SU-DHL-6 (cell line): ENCODE data around the gene ASPN.

ENCODE experiments used
- H2AFZ ChIP-seq: fragments of 200-600 bp; sonication (generic); 2 replicates; pipeline ENCODE4 v1.6.1; 2014; ENCODE audit warnings: low read depth, mild to moderate bottlenecking, moderate library complexity, mixed read lengths, antibody characterized with exemption, low read length; ENCODE audit not compliant: severe bottlenecking
- H3F3A ChIP-seq: fragments of 200-600 bp; shearing (Covaris generic); 2 replicates; pipeline ENCODE4 v1.6.0; 2016; ENCODE audit warnings: antibody characterized with exemption, mild to moderate bottlenecking; ENCODE audit not compliant: insufficient read depth
- H3K27ac ChIP-seq: fragments of 200-600 bp; sonication (generic); 2 replicates; pipeline ENCODE4 v1.5.1; 2016; ENCODE audit warnings: low read depth, mild to moderate bottlenecking, low read length, moderate library complexity, mixed read lengths
- H3K27me3 ChIP-seq: fragments of 200-600 bp; sonication (generic), shearing (Covaris generic); 2 replicates; pipeline ENCODE4 v1.6.0; 2014; ENCODE audit warnings: mild to moderate bottlenecking, low read length
- H3K36me3 ChIP-seq: fragments of 200-600 bp; sonication (generic); 2 replicates; pipeline ENCODE4 v1.6.1; 2014; ENCODE audit warnings: mild to moderate bottlenecking, low read length, mixed read lengths
- H3K4me2 ChIP-seq: fragments of 300-600, 200-600 bp; shearing (Covaris generic), sonication (generic); 2 replicates; pipeline ENCODE4 v1.6.0; 2014; ENCODE audit warnings: low read length, low read depth, mild to moderate bottlenecking; ENCODE audit not compliant: poor library complexity, severe bottlenecking
- H3K4me3 ChIP-seq: fragments of 200-600 bp; sonication (generic); 2 replicates; pipeline ENCODE4 v1.5.1; 2014; ENCODE audit warnings: antibody characterized with exemption, low read length, mild to moderate bottlenecking, mixed read lengths; ENCODE audit not compliant: insufficient read depth, poor library complexity, severe bottlenecking
- H3K79me2 ChIP-seq: fragments of 200-600 bp; sonication (generic); 2 replicates; pipeline ENCODE4 v1.6.1; 2014; ENCODE audit warnings: mild to moderate bottlenecking, low read length, moderate library complexity; ENCODE audit not compliant: insufficient read depth
- H3K9ac ChIP-seq: fragments of 200-600 bp; sonication (generic); 2 replicates; pipeline ENCODE4 v1.7.0; 2014; ENCODE audit warnings: mild to moderate bottlenecking, low read length
- H3K9me2 ChIP-seq: fragments of 200-600 bp; sonication (generic); replicated peaks from 2 replicates; pipeline ENCODE4 v1.6.1; 2014; ENCODE audit warnings: low read length; ENCODE audit not compliant: insufficient read depth
- H3K9me3 ChIP-seq: fragments of 200-600 bp; sonication (generic); 2 replicates; pipeline ENCODE4 v1.6.1; 2014; ENCODE audit warnings: low read length, mixed read lengths; ENCODE audit not compliant: insufficient read depth
- H4K20me1 ChIP-seq: fragments of 200-600 bp; sonication (generic); 2 replicates; pipeline ENCODE4 v1.6.1; 2014; ENCODE audit warnings: low read depth, mild to moderate bottlenecking, antibody characterized with exemption, low read length, moderate library complexity, mixed read lengths
- EZH2phosphoT487 ChIP-seq: fragments of 200-600 bp; sonication (generic), shearing (Covaris generic); conservative IDR thresholded peaks from 2 replicates; pipeline ENCODE4 v1.6.1; 2018; ENCODE audit warnings: mild to moderate bottlenecking, antibody characterized with exemption, low read length, moderate library complexity, mixed read lengths
- TF ChIP-seq, protein P1 (sequence below): fragments of 200-600 bp; sonication (generic); IDR thresholded peaks from one replicate; pipeline ENCODE4 v1.5.1; 2017; ENCODE audit warnings: antibody characterized with exemption, mild to moderate bottlenecking, low read length, moderate library complexity; ENCODE audit not compliant: insufficient read depth, poor library complexity, severe bottlenecking

Gene ASPN

GRCh38 chr9:92408747-92409478 lies 73.4 kb downstream of the ASPN start:
- Histone ChIP-seq H3K4me2 (no peak overlapping the region), H3K36me3 (no peaks in the 10 kb centered on the region), H3K9me3 (no peaks in the 10 kb centered on the region), H3F3A (no peaks in the 10 kb centered on the region), H3K4me3 (no peak overlapping the region), H3K9me2 (no peaks in the 10 kb centered on the region), H4K20me1 (no peaks in the 10 kb centered on the region), H3K27me3 (no peaks in the 10 kb centered on the region), H3K9ac (no peak overlapping the region), H3K27ac (no peak overlapping the region), H2AFZ (no peak overlapping the region), H3K79me2 (no peaks in the 10 kb centered on the region; the same call in 1 of the 2 replicates)
- TF ChIP-seq, protein P1, sequence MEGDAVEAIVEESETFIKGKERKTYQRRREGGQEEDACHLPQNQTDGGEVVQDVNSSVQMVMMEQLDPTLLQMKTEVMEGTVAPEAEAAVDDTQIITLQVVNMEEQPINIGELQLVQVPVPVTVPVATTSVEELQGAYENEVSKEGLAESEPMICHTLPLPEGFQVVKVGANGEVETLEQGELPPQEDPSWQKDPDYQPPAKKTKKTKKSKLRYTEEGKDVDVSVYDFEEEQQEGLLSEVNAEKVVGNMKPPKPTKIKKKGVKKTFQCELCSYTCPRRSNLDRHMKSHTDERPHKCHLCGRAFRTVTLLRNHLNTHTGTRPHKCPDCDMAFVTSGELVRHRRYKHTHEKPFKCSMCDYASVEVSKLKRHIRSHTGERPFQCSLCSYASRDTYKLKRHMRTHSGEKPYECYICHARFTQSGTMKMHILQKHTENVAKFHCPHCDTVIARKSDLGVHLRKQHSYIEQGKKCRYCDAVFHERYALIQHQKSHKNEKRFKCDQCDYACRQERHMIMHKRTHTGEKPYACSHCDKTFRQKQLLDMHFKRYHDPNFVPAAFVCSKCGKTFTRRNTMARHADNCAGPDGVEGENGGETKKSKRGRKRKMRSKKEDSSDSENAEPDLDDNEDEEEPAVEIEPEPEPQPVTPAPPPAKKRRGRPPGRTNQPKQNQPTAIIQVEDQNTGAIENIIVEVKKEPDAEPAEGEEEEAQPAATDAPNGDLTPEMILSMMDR, result no peak
- TF ChIP-seq EZH2phosphoT487, result no peak

DNA sequence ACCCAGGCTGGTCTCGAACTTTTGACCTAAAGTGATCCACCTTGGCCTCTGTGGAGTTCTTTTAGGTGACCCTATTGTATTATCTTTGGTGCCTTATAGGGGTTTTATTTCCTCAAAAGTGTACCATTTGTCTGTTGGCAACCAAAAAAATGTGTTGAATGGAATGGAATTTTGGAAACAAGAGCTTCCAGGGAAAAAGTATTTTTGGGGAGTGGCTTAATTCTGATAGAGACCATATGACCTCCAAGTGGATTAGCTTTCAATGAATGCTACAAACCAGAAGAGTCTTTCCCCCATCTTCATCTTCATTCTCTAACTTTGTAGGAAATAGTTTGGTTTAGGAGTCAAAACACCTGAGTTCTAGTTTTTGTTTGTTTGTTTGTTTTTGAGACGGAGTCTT lies 74.5 kb downstream of the ASPN start:
- Histone ChIP-seq H3K4me2 (no peak overlapping the region), H2AFZ (no peak overlapping the region), H3K9me2 (no peaks in the 10 kb centered on the region), H3K27me3 (no peaks in the 10 kb centered on the region), H3K79me2 (no peaks in the 10 kb centered on the region), H3K27ac (no peak overlapping the region), H3F3A (no peaks in the 10 kb centered on the region), H3K9me3 (no peaks in the 10 kb centered on the region), H3K36me3 (no peaks in the 10 kb centered on the region), H4K20me1 (no peaks in the 10 kb centered on the region), H3K9ac (no peak overlapping the region), H3K4me3 (no peak overlapping the region)
- TF ChIP-seq, protein P1, result no peak
- no peak for TF ChIP-seq EZH2phosphoT487

- Histone ChIP-seq H3K79me2 (no peaks in the 10 kb centered on the region), H3K9ac (no peak overlapping the region; the same call in 1 of the 2 replicates), H4K20me1 (no peaks in the 10 kb centered on the region), H3K27me3 (no peaks in the 10 kb centered on the region), H3K4me3 (no peak overlapping the region), H3K4me2 (peak overlapping the region; percentile 40), H3F3A (no peaks in the 10 kb centered on the region), H2AFZ (no peak overlapping the region), H3K9me3 (no peaks in the 10 kb centered on the region), H3K36me3 (no peaks in the 10 kb centered on the region), H3K27ac (no peak overlapping the region), H3K9me2 (no peaks in the 10 kb centered on the region)
- TF ChIP-seq, protein P1, result no peak
- TF ChIP-seq EZH2phosphoT487, result no peak
Measured at GRCh38 chr9:92406477-92406876, 75.8 kb downstream of the ASPN start.
